GM21786 (cell line): ENCODE data around the gene NPAS1.
"Not testable (repeated sequence)": the region's sequence is repeated elsewhere in the genome, so short reads cannot be mapped to it uniquely, and the experiment has no call there.

Experiments
- ATAC-seq: cut with Tn5 transposase; IDR thresholded peaks from one replicate; pipeline ENCODE4 v1.9.1; 2021; ENCODE audit not compliant: unreplicated experiment

The NPAS1 gene

GRCh38 chr19:47074621-47075020 is 55.0 kb downstream of the NPAS1 start:
- ATAC-seq, result no peak

- ATAC-seq, result no peak
Measured at GRCh38 chr19:47075179-47075810, 55.7 kb downstream of the NPAS1 start.

DNA sequence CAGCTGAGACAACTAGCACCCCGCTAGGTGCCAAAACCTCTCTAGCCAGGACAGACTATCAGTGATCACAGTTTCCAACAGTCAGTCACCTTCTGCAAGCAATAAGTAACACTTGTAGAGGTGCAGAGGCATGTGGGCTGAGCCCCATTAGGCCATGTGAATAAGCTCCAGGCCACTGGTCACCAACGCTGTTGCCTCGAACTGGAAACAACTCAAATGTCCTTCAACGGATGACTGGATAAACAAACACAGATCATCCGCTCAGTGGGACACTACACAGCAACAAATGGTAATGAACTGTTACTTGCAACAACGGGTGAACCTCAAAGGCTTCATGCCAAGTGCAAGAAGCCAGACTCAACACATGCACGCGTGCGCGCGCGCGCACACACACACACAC is 56.3 kb downstream of the NPAS1 start:
- ATAC-seq, result no peak

- not testable (repeated sequence) for ATAC-seq
Measured at GRCh38 chr19:47078351-47078750, 58.7 kb downstream of the NPAS1 start.

DNA sequence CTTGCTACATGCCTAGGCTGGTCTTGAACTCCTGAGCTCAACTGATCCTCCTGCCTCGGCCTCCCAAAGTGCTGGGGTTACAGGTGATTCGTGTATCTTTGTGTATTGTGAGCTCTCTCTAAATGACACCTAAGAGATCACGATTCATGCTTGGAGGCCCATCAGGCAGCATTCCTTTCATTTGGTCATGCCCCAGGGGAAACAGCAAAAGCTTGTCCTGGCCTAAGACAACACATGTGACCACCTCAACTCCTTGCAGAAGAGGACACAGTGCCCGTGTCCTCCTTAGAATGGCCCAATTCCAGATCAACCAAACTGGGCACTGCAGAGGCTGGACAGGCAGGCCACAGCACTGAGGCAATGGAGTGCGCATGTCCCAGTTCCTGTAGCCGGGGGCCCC is 61.5 kb downstream of the NPAS1 start:
- ATAC-seq, result no peak

DNA sequence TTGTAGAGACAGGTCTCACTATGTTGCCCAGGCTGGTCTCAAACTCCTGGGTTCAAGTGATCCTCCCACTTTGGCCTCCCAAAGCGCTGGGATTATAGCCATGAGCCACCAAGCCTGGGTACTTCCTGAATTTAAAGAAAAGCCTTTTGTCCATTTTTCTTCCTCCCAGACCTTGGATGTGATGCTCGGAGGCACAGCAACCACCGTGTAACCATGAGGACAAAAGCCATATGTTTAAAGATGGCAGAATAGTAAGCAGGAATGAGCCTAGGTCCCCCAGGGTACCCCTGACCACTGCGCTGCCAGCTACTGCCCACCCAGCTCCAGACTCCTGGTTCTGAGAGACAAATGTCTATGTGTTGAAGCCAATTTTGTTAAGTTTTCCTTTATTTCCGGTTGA is 62.9 kb downstream of the NPAS1 start:
- ATAC-seq, result no peak

DNA sequence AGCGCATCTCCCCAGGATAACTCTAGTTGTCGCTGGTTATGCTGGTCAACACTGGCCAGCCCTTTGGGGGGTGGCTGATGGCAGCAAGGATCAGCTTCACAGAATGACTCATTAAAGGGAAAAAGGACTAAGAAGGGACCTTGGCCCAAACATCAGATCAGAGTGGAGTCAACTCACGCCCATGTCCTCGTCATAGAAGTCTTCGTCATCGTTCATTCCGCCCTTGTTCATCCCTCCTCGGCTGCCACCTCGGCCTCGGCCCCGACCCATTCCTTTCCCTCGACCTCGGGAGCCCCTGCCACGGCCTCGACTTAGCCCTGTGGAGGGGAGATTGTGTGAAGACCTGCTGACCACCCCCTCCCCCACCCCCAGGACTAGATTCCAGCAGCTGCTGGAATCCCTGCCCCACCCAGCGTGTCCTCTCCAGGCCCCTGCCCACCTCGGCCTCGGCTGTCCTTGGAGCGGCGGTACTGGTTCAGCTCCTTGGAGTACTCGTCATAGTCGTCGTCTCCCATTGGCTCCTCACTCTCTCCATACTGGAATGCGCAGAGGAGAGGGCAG is 65.3 kb downstream of the NPAS1 start:
- ATAC-seq, result no peak

DNA sequence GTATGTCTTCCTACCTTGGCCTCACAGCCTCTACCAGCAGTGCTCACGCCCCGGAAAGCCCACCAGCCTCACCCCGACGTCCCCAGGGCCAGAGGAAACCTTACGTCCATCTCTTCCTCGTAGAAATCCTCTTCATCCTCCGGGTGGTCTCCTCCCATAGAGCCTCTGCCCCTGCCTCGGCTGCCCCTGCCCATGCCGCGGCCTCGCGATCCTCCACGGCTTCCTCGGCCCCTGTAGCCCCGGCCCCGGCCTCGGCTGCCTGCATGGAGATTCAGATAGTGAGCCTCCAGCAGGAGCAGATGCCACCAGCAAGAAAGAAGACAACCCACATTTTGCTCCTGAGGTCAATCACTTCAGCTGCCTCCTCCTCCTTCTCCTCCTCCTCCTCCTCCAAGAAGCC is 66.6 kb downstream of the NPAS1 start:
- ATAC-seq, result no peak

DNA sequence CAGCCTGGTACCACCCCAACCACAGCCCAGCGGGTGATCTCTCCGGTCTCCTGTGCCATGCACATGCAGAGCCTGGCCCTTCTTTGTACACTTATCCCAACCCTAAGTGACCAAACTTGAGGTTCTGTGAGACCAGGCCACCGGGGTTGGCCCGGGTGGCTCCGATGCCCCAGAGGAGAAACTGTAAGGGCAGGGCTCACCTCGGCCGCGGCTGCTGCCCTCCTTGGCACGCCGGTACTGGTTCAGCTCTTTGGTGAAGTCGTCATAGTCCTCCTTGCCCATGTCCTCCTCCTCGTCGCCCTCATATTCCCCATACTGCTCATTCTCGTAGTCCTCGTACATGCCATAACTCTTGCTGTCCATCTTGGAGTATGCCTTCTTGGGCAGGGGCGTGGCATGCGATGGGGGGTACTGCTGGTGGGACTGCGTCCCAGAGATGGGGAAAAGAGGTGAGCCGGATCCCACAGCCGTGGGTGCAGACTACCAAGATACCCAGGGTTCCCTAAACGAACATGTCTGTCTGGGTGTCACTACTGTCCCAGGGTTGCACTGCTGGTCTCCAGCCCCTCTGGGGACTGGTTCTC is 70.2 kb downstream of the NPAS1 start:
- ATAC-seq, result no peak

GRCh38 chr19:47093254-47093653 is 73.6 kb downstream of the NPAS1 start:
- ATAC-seq, result no peak

DNA sequence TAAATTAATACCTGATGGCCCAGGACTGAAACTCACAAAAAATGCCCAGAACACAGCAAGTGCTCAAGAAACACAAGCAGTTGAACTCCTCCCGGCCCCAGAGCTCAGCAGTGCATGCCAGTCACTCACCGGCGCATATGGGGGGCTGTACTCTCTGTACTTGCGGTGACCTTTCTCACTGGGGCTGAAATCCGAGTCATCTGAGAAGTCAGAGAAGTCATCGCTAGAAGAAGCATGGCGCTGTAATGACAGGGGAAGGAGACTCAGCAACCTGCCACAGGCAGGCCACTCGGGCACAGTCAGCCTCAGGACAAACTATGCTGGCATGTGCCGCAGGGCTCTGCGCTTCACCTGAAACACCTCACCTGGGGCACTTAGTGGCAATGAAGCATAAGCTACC is 74.2 kb downstream of the NPAS1 start:
- ATAC-seq, result peak; percentile 62

DNA sequence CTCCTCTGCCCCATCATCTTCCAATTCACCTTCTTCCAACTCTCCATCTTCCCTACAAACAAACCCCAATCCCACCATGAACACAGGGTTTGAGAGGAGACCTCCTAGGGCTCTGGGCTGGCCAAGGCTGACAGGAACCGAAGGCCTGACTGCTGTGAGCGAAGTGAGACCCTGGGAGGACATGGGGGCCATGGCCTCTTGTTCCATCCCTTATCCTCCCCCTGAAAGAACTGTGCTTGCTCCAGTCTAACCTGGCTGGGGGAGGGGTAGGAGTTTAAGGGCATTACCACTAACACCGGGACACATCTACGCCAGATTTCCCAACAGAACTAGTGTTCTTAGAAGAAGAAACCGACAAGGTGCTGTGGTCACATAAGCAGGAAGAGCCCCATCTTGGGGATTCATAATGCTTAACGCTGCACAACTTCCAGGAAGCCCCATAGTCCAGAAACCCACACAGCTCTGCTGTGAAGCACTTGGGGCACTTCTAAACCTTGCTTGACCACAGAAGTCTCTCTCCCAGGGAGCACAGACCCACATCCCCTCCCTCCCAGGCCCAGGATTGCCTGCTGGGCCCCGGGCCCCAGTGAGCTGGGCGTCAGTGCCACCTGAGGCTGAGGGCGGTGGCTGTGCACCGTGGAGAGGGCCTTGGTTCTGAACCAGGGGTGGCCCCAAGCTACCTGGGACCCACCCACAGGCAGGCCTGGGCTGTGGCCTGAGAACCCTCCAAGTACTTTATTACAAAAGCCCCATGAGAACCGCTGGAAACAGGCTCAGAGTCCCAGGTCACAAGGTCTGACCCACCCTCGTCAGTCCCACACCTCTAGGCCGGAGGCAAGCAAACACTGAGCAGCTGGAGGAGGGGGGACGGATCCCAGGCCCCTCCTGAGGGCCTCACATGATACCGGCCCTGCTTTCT is 75.2 kb downstream of the NPAS1 start:
- ATAC-seq, result no peak
